ENCODE results near the gene EP400.

DNA sequence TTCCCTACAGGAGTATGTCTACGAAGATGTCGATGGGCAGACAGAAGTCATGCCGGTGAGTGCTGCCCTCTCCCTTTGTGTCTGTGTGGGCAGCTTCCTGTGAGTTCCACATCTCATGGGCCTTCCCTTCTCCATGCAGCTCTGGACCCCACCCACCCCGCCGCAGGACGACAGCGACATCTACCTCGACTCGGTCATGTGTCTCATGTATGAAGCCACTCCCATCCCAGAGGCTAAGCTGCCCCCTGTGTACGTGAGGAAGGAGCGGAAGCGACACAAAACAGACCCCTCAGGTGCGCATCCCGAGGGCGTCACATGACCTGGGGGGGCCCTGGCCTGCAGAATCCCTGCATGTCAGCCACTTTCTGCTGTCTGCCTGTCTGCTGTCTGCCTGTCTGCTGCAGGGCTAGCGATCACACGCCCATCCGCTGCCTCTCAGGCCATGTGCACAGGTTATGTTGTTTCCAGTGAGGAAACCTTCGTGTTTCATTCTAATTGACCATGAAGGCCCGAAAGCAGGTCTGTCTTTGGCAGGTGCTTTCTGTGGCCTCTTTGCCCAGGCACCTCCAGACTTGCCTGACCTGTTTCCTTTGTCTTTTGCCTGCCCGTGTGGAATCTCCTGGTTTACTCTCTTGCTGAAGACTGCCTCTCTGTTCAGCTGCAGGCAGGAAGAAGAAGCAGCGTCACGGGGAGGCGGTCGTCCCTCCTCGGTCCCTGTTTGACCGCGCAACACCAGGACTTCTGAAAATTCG lies 95.1 kb downstream of the EP400 start:
- TF ChIP-seq POLR2AphosphoS5 (IDR thresholded peaks at IDR 0.05; ENCODE audit: low read depth, low read length) (no peak), POLR2A (IDR thresholded peaks at IDR 0.05; ENCODE audit: low read depth, low read length) (no peak), TAF1 (IDR thresholded peaks at IDR 0.05; ENCODE audit: borderline replicate concordance, low read depth, low read length) (no peak)
